Activated CD8-positive, alpha-beta memory T cell treated with anti-CD3 and anti-CD28 coated beads, Interleukin-2, amount 50 U/mL, for 24 hours (primary cell): ENCODE measurements around the gene ZFAND3.
"Not testable (repeated sequence)": the region's sequence is repeated elsewhere in the genome, so short reads cannot be mapped to it uniquely, and the experiment has no call there.

Experiments used
- DNase-seq: peaks from one replicate; pipeline ENCODE4 v3.0.0-alpha.2; 2020; ENCODE audit errors: extremely low read depth

ZFAND3 gene

GRCh38 chr6:37936906-37937305 is 117.4 kb downstream of the ZFAND3 start:
- DNase-seq: no peak

- DNase-seq: no peak
Measured at GRCh38 chr6:37938909-37939308, 119.4 kb downstream of the ZFAND3 start.

GRCh38 chr6:37940074-37940847 is 120.7 kb downstream of the ZFAND3 start:
- DNase-seq: no peak

GRCh38 chr6:37941871-37942270 is 122.3 kb downstream of the ZFAND3 start:
- DNase-seq: no peak

GRCh38 chr6:37942606-37943376 is 123.3 kb downstream of the ZFAND3 start:
- DNase-seq: no peak

GRCh38 chr6:37943436-37944058 is 124.0 kb downstream of the ZFAND3 start:
- DNase-seq: no peak

- no peak for DNase-seq
Measured at GRCh38 chr6:37946057-37946456, 126.5 kb downstream of the ZFAND3 start.

- no peak for DNase-seq
Measured at GRCh38 chr6:37947468-37947867, 127.9 kb downstream of the ZFAND3 start.

- DNase-seq: not testable (repeated sequence)
Measured at GRCh38 chr6:37948584-37948983, 129.1 kb downstream of the ZFAND3 start.

- no peak for DNase-seq
Measured at GRCh38 chr6:37952027-37952426, 132.5 kb downstream of the ZFAND3 start.

- no peak for DNase-seq
Measured at GRCh38 chr6:37954791-37955190, 135.3 kb downstream of the ZFAND3 start.

GRCh38 chr6:37956711-37957275 is 137.3 kb downstream of the ZFAND3 start:
- DNase-seq: no peak

- DNase-seq: no peak
Measured at GRCh38 chr6:37959061-37959460, 139.5 kb downstream of the ZFAND3 start.

- no peak for DNase-seq
Measured at GRCh38 chr6:37960139-37960935, 140.8 kb downstream of the ZFAND3 start.

- DNase-seq: not testable (repeated sequence)
Measured at GRCh38 chr6:37962481-37963080, 143.1 kb downstream of the ZFAND3 start.

- no peak for DNase-seq
Measured at GRCh38 chr6:37965964-37966676, 146.6 kb downstream of the ZFAND3 start.

GRCh38 chr6:37966801-37967200 is 147.3 kb downstream of the ZFAND3 start:
- no peak for DNase-seq

- no peak for DNase-seq
Measured at GRCh38 chr6:37967651-37968050, 148.1 kb downstream of the ZFAND3 start.

- no peak for DNase-seq
Measured at GRCh38 chr6:37971266-37971665, 151.7 kb downstream of the ZFAND3 start.

- no peak for DNase-seq
Measured at GRCh38 chr6:37971711-37972390, 152.3 kb downstream of the ZFAND3 start.
